Esophagus squamous epithelium (tissue), 5 donors: ENCODE measurements around the gene BDKRB1. TPM values are rescaled to one million over a fixed set of nuclear protein-coding genes. Genes with fewer than 3 reads are reported as not detected.
A peak's percentile ranks its signal among the peaks of the same experiment; 100 is the strongest.

Experiments
- DNase-seq: peaks from one replicate; lab custom pipeline; 2025; lab: John Stamatoyannopoulos, UW
- H3K27ac ChIP-seq, 4 donors: fragments of 200-600 bp; sonication (generic); one replicate each; pipeline ENCODE4 v1.5.1; 2016 to 2019; ENCODE audit warnings: mild to moderate bottlenecking in 1 of 4
- H3K27me3 ChIP-seq, 4 donors: fragments of 200-600 bp; sonication (generic); 1 replicate in 3 of 4; 2 replicates in 1 of 4; pipeline versions ENCODE4 v1.5.1 to v1.6.0; 2017 to 2021; ENCODE audit warnings: antibody characterized with exemption in 1 of 4
- H3K36me3 ChIP-seq, 3 donors: fragments of 200-600 bp; sonication (generic); one replicate each; pipeline ENCODE4 v1.5.1; 2016 to 2019
- H3K4me1 ChIP-seq, 3 donors: fragments of 200-600 bp; sonication (generic); one replicate each; pipeline ENCODE4 v1.5.1; 2017 to 2019
- H3K4me3 ChIP-seq, 4 donors: fragments of 200-600 bp; sonication (generic); 1 replicate in 3 of 4; 2 replicates in 1 of 4; pipeline ENCODE4 v1.5.1; 2016 to 2019; ENCODE audit warnings: mild to moderate bottlenecking in 2 of 4, moderate library complexity in 1 of 4
- H3K9me3 ChIP-seq, 3 donors: fragments of 200-600 bp; sonication (generic); one replicate each; pipeline ENCODE4 v1.5.1; 2016 to 2019
- POLR2A ChIP-seq, 4 donors: fragments of 450-650 bp; IDR thresholded peaks; one replicate each; pipeline ENCODE4 v1.6.1; 2017; ENCODE audit warnings: antibody characterized with exemption in 4 of 4, mild to moderate bottlenecking in 4 of 4, moderate library complexity in 3 of 4
- WGBS, 2 donors: methylation state at CpG; one replicate each; pipeline ENCODE4 v1.1.5; 2018; 5-methylcytosine and 5-hydroxymethylcytosine counted together
- intact Hi-C: fragments of 100-400 bp; cut with DNase I; formaldehyde crosslinking; loops from one replicate; pipeline ENCODE4 v1.15.0; 2022
- total RNA-seq, 4 donors: library from RNA; depleted of rRNA; stranded (reverse); fragments of >200 nt; gene quantifications; one replicate each; pipeline ENCODE4 v1.1.0, GENCODE V29; 2016
- TF ChIP-seq, protein P1 (sequence below), 6 experiments: fragments of 450-650 bp in 4 of 6; fragments of 200-600 bp in 2 of 6; sonication (generic) in 2 of 6; IDR thresholded peaks; one replicate each; pipeline ENCODE4 v1.5.1; 2016 to 2019; ENCODE audit warnings: antibody characterized with exemption in 6 of 6, mild to moderate bottlenecking in 4 of 6, moderate library complexity in 4 of 6
- donor health status: DM: yes; HTN: yes; CAD: no.

Gene BDKRB1
- total RNA-seq, 4 donors from 2014 or later: 4.0 to 12.2 (median 5.7) TPM

DNA sequence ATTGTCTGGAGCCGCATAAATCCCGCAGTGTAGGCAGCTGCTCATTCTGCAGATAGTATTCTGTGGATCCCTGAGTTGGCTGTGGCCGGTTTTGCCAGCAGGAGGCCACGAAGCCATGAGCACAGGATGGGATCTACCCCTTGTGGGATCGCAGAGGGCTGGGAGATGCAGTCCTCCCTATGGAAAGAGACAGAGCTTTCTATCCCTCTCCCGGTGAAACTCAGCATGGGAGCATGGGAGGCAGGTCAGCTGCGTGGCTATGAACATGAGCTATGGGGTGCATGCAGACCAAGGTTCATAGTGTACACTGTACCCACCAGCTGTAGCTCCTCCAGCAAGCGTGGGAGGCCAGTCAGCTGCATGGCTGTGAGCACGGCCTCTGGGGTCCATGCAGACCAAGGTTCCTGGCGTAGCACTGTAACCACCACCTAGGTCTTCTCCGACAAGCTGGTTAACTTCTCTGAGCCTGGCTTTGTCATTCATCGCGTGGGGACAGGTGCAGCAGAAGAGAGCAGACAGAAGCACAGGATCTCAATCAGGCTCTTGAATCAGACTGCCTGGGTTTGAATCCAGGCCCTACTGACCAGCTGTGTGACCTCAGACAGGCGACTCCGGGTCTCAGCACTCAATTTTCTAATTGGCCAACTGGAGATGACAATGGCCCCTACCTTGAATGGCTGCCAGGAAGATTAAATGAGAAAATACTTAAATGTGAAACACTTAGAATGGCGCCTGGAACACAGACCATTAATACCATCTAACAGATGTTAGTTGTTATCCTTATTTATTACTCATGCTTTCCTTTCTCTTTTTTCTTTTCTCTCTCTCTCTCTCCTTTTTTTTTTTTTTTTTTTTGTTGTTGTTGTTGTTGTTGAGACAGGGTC lies 6.0 kb downstream of the BDKRB1 start:
- TF ChIP-seq, protein P1, sequence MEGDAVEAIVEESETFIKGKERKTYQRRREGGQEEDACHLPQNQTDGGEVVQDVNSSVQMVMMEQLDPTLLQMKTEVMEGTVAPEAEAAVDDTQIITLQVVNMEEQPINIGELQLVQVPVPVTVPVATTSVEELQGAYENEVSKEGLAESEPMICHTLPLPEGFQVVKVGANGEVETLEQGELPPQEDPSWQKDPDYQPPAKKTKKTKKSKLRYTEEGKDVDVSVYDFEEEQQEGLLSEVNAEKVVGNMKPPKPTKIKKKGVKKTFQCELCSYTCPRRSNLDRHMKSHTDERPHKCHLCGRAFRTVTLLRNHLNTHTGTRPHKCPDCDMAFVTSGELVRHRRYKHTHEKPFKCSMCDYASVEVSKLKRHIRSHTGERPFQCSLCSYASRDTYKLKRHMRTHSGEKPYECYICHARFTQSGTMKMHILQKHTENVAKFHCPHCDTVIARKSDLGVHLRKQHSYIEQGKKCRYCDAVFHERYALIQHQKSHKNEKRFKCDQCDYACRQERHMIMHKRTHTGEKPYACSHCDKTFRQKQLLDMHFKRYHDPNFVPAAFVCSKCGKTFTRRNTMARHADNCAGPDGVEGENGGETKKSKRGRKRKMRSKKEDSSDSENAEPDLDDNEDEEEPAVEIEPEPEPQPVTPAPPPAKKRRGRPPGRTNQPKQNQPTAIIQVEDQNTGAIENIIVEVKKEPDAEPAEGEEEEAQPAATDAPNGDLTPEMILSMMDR (IDR thresholded peaks at IDR 0.05): no peak
- TF ChIP-seq POLR2A (IDR thresholded peaks at IDR 0.05): no peak
- 84 to 85% methylated on average over 10 to 14 of the region's 16 CpGs for WGBS, 2 donors
- peaks cover 0 to 5% (median 0%) of the 10 kb centered on the region in 3 donors for H3K36me3 ChIP-seq
- H3K9me3 ChIP-seq: no peaks in the 10 kb centered on the region
- H3K27ac ChIP-seq: peak overlapping the region in 3 of 4 donors; percentile 66 to 87 (median 84)
- H3K27me3 ChIP-seq: no peaks in the 10 kb centered on the region
- no peak overlapping the region for H3K4me3 ChIP-seq
- intact Hi-C loops: no loop called here
- DNase-seq: no peak
- peaks cover 11 to 93% (median 23%) of the 10 kb centered on the region in 3 donors for H3K4me1 ChIP-seq

GRCh38 chr14:96263347-96264199 lies 7.6 kb downstream of the BDKRB1 start:
- H3K27ac ChIP-seq: peak overlapping the region; percentile 34 to 87 (median 82)
- H3K4me1 ChIP-seq: peaks cover 24 to 93% (median 29%) of the 10 kb centered on the region in 3 donors
- no peaks in the 10 kb centered on the region for H3K27me3 ChIP-seq
- no peaks in the 10 kb centered on the region for H3K9me3 ChIP-seq
- H3K36me3 ChIP-seq: peaks cover 0 to 5% (median 0%) of the 10 kb centered on the region in 3 donors
- no peak for TF ChIP-seq POLR2A (IDR thresholded peaks at IDR 0.05)
- TF ChIP-seq, protein P1 (IDR thresholded peaks at IDR 0.05): no peak
- intact Hi-C loops: no loop called here
- WGBS, 2 donors: 61 to 68% methylated on average over 9 to 11 of the region's 20 CpGs
- H3K4me3 ChIP-seq: no peak overlapping the region
- DNase-seq: no peak

DNA sequence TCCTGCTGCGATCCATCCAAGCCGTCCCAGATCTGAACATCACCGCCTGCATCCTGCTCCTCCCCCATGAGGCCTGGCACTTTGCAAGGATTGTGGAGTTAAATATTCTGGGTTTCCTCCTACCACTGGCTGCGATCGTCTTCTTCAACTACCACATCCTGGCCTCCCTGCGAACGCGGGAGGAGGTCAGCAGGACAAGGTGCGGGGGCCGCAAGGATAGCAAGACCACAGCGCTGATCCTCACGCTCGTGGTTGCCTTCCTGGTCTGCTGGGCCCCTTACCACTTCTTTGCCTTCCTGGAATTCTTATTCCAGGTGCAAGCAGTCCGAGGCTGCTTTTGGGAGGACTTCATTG lies 8.2 kb downstream of the BDKRB1 start:
- Histone ChIP-seq H3K27ac (peak overlapping the region in 3 of 4 donors; percentile 81 to 87 (median 84)), H3K36me3 (peaks cover 0 to 5% (median 0%) of the 10 kb centered on the region in 3 donors), H3K4me3 (no peak overlapping the region), H3K27me3 (no peaks in the 10 kb centered on the region), H3K4me1 (peaks cover 26 to 97% (median 35%) of the 10 kb centered on the region in 3 donors), H3K9me3 (no peaks in the 10 kb centered on the region)
- WGBS, 2 donors: 80 to 94% methylated on average over 4 to 13 of the region's 14 CpGs
- intact Hi-C loops: no loop called here
- no peak for DNase-seq
- TF ChIP-seq POLR2A (IDR thresholded peaks at IDR 0.05): no peak
- TF ChIP-seq, protein P1 (IDR thresholded peaks at IDR 0.05): no peak

- H3K27me3 ChIP-seq: no peaks in the 10 kb centered on the region
- no peak for TF ChIP-seq POLR2A (IDR thresholded peaks at IDR 0.05)
- TF ChIP-seq, protein P1 (IDR thresholded peaks at IDR 0.05): peak in 2 of 6 experiments; percentile 14 to 42
- H3K36me3 ChIP-seq: peaks cover 0 to 5% (median 0%) of the 10 kb centered on the region in 3 donors
- H3K4me1 ChIP-seq: peaks cover 30 to 100% (median 42%) of the 10 kb centered on the region in 3 donors
- intact Hi-C loops: no loop called here
- no peaks in the 10 kb centered on the region for H3K9me3 ChIP-seq
- WGBS, 2 donors: 68 to 71% methylated on average over 3 of the region's 3 CpGs
- no peak overlapping the region for H3K4me3 ChIP-seq
- DNase-seq: no peak
- peak overlapping the region; percentile 29 to 87 (median 82) for H3K27ac ChIP-seq
These were observed 8.8 kb downstream of the BDKRB1 start for GRCh38 chr14:96264853-96265252.
